H9 (cell line): ENCODE results near the gene NOX1. TPM values are rescaled to one million over a fixed set of nuclear protein-coding genes. Genes with fewer than 3 reads are reported as not detected.

Experiments
- DNase-seq: peaks from one replicate; pipeline ENCODE4 v3.0.0-alpha.2; 2017
- H2AFZ ChIP-seq: one replicate; pipeline ENCODE4 v1.6.1; 2013; ENCODE audit warnings: mild to moderate bottlenecking, low read length, control low read depth, moderate library complexity
- H2AK5ac ChIP-seq: 2 replicates; pipeline ENCODE4 v1.6.1; 2013; ENCODE audit warnings: low read length, control low read depth, mixed read lengths; ENCODE audit not compliant: insufficient read length
- H2BK120ac ChIP-seq: one replicate; pipeline ENCODE4 v1.6.1; 2013; ENCODE audit warnings: low read depth, mild to moderate bottlenecking, low read length, control low read depth, inconsistent platforms; ENCODE audit not compliant: poor library complexity, severe bottlenecking
- H2BK12ac ChIP-seq: 2 replicates; pipeline ENCODE4 v1.6.1; 2013; ENCODE audit warnings: low read length, control low read depth, mixed read lengths, low read depth; ENCODE audit not compliant: insufficient read length
- H2BK15ac ChIP-seq: 2 replicates; pipeline ENCODE4 v1.6.1; 2013; ENCODE audit warnings: low read depth, low read length, control low read depth
- H2BK20ac ChIP-seq: one replicate; pipeline ENCODE4 v1.6.1; 2013; ENCODE audit warnings: low read depth, mild to moderate bottlenecking, low read length, control low read depth, inconsistent platforms; ENCODE audit not compliant: poor library complexity, severe bottlenecking
- H2BK5ac ChIP-seq: 2 replicates; pipeline ENCODE4 v1.6.1; 2013; ENCODE audit warnings: low read length, control low read depth, mixed read lengths; ENCODE audit not compliant: insufficient read length
- H3K14ac ChIP-seq: 2 replicates; pipeline ENCODE4 v1.6.1; 2013; ENCODE audit warnings: low read length, control low read depth; ENCODE audit not compliant: insufficient read depth
- H3K18ac ChIP-seq: 2 replicates; pipeline ENCODE4 v1.6.1; 2013; ENCODE audit warnings: low read depth, mild to moderate bottlenecking, mixed read lengths, low read length, control low read depth; ENCODE audit not compliant: insufficient read length
- H3K23ac ChIP-seq: 2 replicates; pipeline ENCODE4 v1.6.1; 2013; ENCODE audit warnings: low read length, control low read depth, mixed read lengths, low read depth; ENCODE audit not compliant: insufficient read length
- H3K23me2 ChIP-seq: 2 replicates; pipeline ENCODE4 v1.6.1; 2013; ENCODE audit warnings: low read depth, mild to moderate bottlenecking, mixed read lengths, low read length, control low read depth; ENCODE audit not compliant: insufficient read length, poor library complexity, severe bottlenecking
- H3K27ac ChIP-seq: 2 replicates; pipeline ENCODE4 v1.5.1; 2013; ENCODE audit warnings: low read length, control low read depth, mixed read lengths, low read depth; ENCODE audit not compliant: insufficient read length
- H3K27me3 ChIP-seq: 2 replicates; pipeline ENCODE4 v1.6.1; 2013; ENCODE audit warnings: low read length, control low read depth, inconsistent platforms; ENCODE audit not compliant: insufficient read depth
- H3K4ac ChIP-seq: 2 replicates; pipeline ENCODE4 v1.6.1; 2013; ENCODE audit warnings: low read depth, mild to moderate bottlenecking, control low read depth, inconsistent platforms, low read length, moderate library complexity
- H3K4me1 ChIP-seq: 2 replicates; pipeline ENCODE4 v1.6.1; 2013; ENCODE audit warnings: low read length, control low read depth, inconsistent platforms; ENCODE audit not compliant: insufficient read depth
- H3K4me2 ChIP-seq: 2 replicates; pipeline ENCODE4 v1.6.1; 2013; ENCODE audit warnings: low read length, control low read depth, mixed read lengths; ENCODE audit not compliant: insufficient read length, insufficient read depth
- H3K56ac ChIP-seq: 2 replicates; pipeline ENCODE4 v1.6.1; 2013; ENCODE audit warnings: low read depth, mild to moderate bottlenecking, mixed read lengths, low read length, control low read depth; ENCODE audit not compliant: insufficient read length
- H3K79me1 ChIP-seq: 2 replicates; pipeline ENCODE4 v1.6.1; 2013; ENCODE audit warnings: low read depth, mild to moderate bottlenecking, moderate library complexity, low read length, control low read depth, inconsistent platforms; ENCODE audit not compliant: insufficient read depth, poor library complexity, severe bottlenecking
- H3K79me2 ChIP-seq: 2 replicates; pipeline ENCODE4 v1.6.1; 2013; ENCODE audit warnings: low read length, control low read depth, inconsistent platforms; ENCODE audit not compliant: insufficient read depth
- H3K9ac ChIP-seq: 2 replicates; pipeline ENCODE4 v1.6.1; 2013; ENCODE audit warnings: low read length, control low read depth, mixed read lengths; ENCODE audit not compliant: insufficient read length; ENCODE audit errors: extremely low read depth
- H3K9me3 ChIP-seq: one replicate; pipeline ENCODE4 v1.6.1; 2013; ENCODE audit warnings: low read depth, low read length, inconsistent platforms; ENCODE audit not compliant: control insufficient read depth
- H3T11ph ChIP-seq: one replicate; pipeline ENCODE4 v1.6.1; 2013; ENCODE audit warnings: mild to moderate bottlenecking, low read length, control low read depth, inconsistent platforms
- H4K20me1 ChIP-seq: one replicate; pipeline ENCODE4 v1.6.1; 2013; ENCODE audit not compliant: control insufficient read depth, insufficient read length, insufficient read depth
- H4K5ac ChIP-seq: 2 replicates; pipeline ENCODE4 v1.6.1; 2013; ENCODE audit warnings: low read depth, mild to moderate bottlenecking, mixed read lengths, low read length, control low read depth; ENCODE audit not compliant: insufficient read length
- H4K8ac ChIP-seq: replicated peaks from 2 replicates; pipeline ENCODE4 v1.6.1; 2013; ENCODE audit warnings: low read length, control low read depth, mixed read lengths, low read depth; ENCODE audit not compliant: insufficient read length
- H4K91ac ChIP-seq: 2 replicates; pipeline ENCODE4 v1.6.1; 2013; ENCODE audit warnings: low read depth, mild to moderate bottlenecking, moderate library complexity, mixed read lengths, low read length, control low read depth; ENCODE audit not compliant: insufficient read length
- H3K27ac Mint-ChIP-seq, 3 experiments: 2 replicates in 2 of 3; 3 replicates in 1 of 3; pipeline ENCODE4 v1.8.0; 2020 to 2021; ENCODE audit warnings: mixed read lengths in 3 of 3, mild to moderate bottlenecking in 1 of 3, moderate library complexity in 1 of 3
- H3K27me3 Mint-ChIP-seq: 2 replicates; pipeline ENCODE4 v1.8.0; 2021; ENCODE audit warnings: low read depth, mild to moderate bottlenecking, moderate library complexity, mixed read lengths
- H3K36me3 Mint-ChIP-seq, 3 experiments: 2 replicates in 2 of 3; 3 replicates in 1 of 3; pipeline ENCODE4 v1.8.0; 2020 to 2021; ENCODE audit warnings: low read depth in 3 of 3, mixed read lengths in 3 of 3; ENCODE audit not compliant: insufficient read depth in 1 of 3
- H3K4me1 Mint-ChIP-seq, 2 experiments: 2 replicates each; pipeline ENCODE4 v1.8.0; 2020; ENCODE audit warnings: mixed read lengths in 2 of 2
- H3K4me3 Mint-ChIP-seq, 2 experiments: 2 replicates in 1 of 2; 3 replicates in 1 of 2; pipeline ENCODE4 v1.8.0; 2020 to 2021; ENCODE audit warnings: mild to moderate bottlenecking in 2 of 2, mixed read lengths in 2 of 2, moderate library complexity in 1 of 2
- H3K9me3 Mint-ChIP-seq, 2 experiments: 2 replicates in 1 of 2; 3 replicates in 1 of 2; pipeline ENCODE4 v1.8.0; 2020; ENCODE audit warnings: mild to moderate bottlenecking in 2 of 2, mixed read lengths in 2 of 2, moderate library complexity in 1 of 2
- CTCF ChIP-seq: fragments of 200-600 bp; sonication (generic); conservative IDR thresholded peaks from 3 replicates; pipeline ENCODE4 v1.8.0; 2021; ENCODE audit warnings: antibody characterized with exemption, mild to moderate bottlenecking
- WGBS: extraction: QIAGEN DNeasy Blood & Tissue Kit; methylation state at CpG from one replicate; pipeline ENCODE4 v1.1.7; 2013; ENCODE audit warnings: missing lambda C conversion rate, low lambda C conversion rate, mixed read lengths; ENCODE audit not compliant: insufficient read length; ENCODE audit errors: extremely low coverage; 5-methylcytosine and 5-hydroxymethylcytosine counted together
- total RNA-seq: library from RNA; stranded (reverse); gene quantifications from 2 replicates; pipeline ENCODE4 v1.2.1, GENCODE V29; 2021

The NOX1 gene
- total RNA-seq, 1 experiment from 2014 or later = not detected

- Histone ChIP-seq H3K9ac (no peak overlapping the region), H2BK120ac (no peak overlapping the region), H2AK5ac (no peak overlapping the region), H3K4ac (no peak overlapping the region), H3K27ac (no peak overlapping the region), H2AFZ (no peak overlapping the region), H3K23me2 (no peaks in the 10 kb centered on the region), H4K5ac (no peak overlapping the region), H3T11ph (no peak overlapping the region), H4K91ac (no peak overlapping the region), H2BK20ac (no peak overlapping the region), H3K56ac (no peak overlapping the region), H3K79me2 (no peaks in the 10 kb centered on the region), H4K20me1 (no peaks in the 10 kb centered on the region), H2BK5ac (no peak overlapping the region), H3K23ac (no peak overlapping the region), H3K14ac (no peak overlapping the region), H2BK15ac (no peak overlapping the region), H2BK12ac (no peak overlapping the region), H3K27me3 (no peaks in the 10 kb centered on the region), H3K9me3 (peaks cover 34% of the 10 kb centered on the region), H3K18ac (no peak overlapping the region), H3K4me1 (no peaks in the 10 kb centered on the region), H3K4me2 (no peak overlapping the region), H3K79me1 (no peaks in the 10 kb centered on the region), H4K8ac (no peak overlapping the region)
- WGBS = no CpG with 5 or more reads among the region's 2 CpGs
- TF ChIP-seq CTCF = no peak
- H3K9me3 Mint-ChIP-seq = peaks cover 47 to 52% of the 10 kb centered on the region in 2 experiments
- H3K4me1 Mint-ChIP-seq = peaks cover 3% of the 10 kb centered on the region in 2 experiments
- peaks cover 2% of the 10 kb centered on the region; the same call in 1 of the 2 replicates for H3K27me3 Mint-ChIP-seq
- no peak overlapping the region for H3K27ac Mint-ChIP-seq
- H3K36me3 Mint-ChIP-seq = no peaks in the 10 kb centered on the region; a peak in 1 of 7 replicates
- H3K4me3 Mint-ChIP-seq = no peak overlapping the region
- no peak for DNase-seq
Measured at GRCh38 chrX:100868273-100868672, 5.9 kb downstream of the NOX1 start.
